Stromal cell of bone marrow (primary cell): ENCODE measurements around the gene ROR2.

Experiments
- DNase-seq: peaks from one replicate; pipeline ENCODE4 v3.0.0-alpha.2; 2012; ENCODE audit warnings: low read depth

Gene ROR2

GRCh38 chr9:91948597-91949391 is 1.2 kb downstream of the ROR2 start:
- DNase-seq, result no peak

- no peak for DNase-seq
Observed at GRCh38 chr9:91948101-91948596, 1.9 kb downstream of the ROR2 start.

- no peak for DNase-seq
Observed at GRCh38 chr9:91946653-91947488, 3.2 kb downstream of the ROR2 start.

GRCh38 chr9:91946196-91946595 is 3.8 kb downstream of the ROR2 start:
- DNase-seq, result no peak

GRCh38 chr9:91945277-91946085 is 4.5 kb downstream of the ROR2 start:
- DNase-seq, result no peak

- DNase-seq, result no peak
Observed at GRCh38 chr9:91944711-91945110, 5.3 kb downstream of the ROR2 start.

- DNase-seq, result no peak
Observed at GRCh38 chr9:91943478-91944470, 6.3 kb downstream of the ROR2 start.

- no peak for DNase-seq
Observed at GRCh38 chr9:91942201-91942600, 7.8 kb downstream of the ROR2 start.

- no peak for DNase-seq
Observed at GRCh38 chr9:91939978-91940377, 10.1 kb downstream of the ROR2 start.

- DNase-seq, result no peak
Observed at GRCh38 chr9:91937727-91938126, 12.3 kb downstream of the ROR2 start.

- no peak for DNase-seq
Observed at GRCh38 chr9:91937056-91937455, 13.0 kb downstream of the ROR2 start.

- DNase-seq, result no peak
Observed at GRCh38 chr9:91935805-91936514, 14.1 kb downstream of the ROR2 start.

GRCh38 chr9:91935066-91935749 is 14.8 kb downstream of the ROR2 start:
- no peak for DNase-seq

- no peak for DNase-seq
Observed at GRCh38 chr9:91934654-91935053, 15.4 kb downstream of the ROR2 start.

GRCh38 chr9:91933556-91934352 is 16.3 kb downstream of the ROR2 start:
- DNase-seq, result no peak

GRCh38 chr9:91930475-91930874 is 19.6 kb downstream of the ROR2 start:
- DNase-seq, result no peak

- DNase-seq, result no peak
Observed at GRCh38 chr9:91929331-91929730, 20.7 kb downstream of the ROR2 start.

GRCh38 chr9:91927922-91928510 is 22.0 kb downstream of the ROR2 start:
- no peak for DNase-seq

- DNase-seq, result no peak
Observed at GRCh38 chr9:91924090-91924489, 25.9 kb downstream of the ROR2 start.
